ENCODE results near the gene MAGEA8.

MAGEA8 gene

GRCh38 chrX:149870840-149871239 is 10.1 kb upstream of the MAGEA8 start:
- H3K4me1 ChIP-seq (ENCODE audit: insufficient read depth, low read length) = no peaks in the 10 kb centered on the region
- no peak overlapping the region for H3K4me3 ChIP-seq (ENCODE audit: low read depth in 1 of 2, low read length in 2 of 2)
- no peaks in the 10 kb centered on the region for H3K36me3 ChIP-seq (ENCODE audit: insufficient read depth, low read length)
- TF ChIP-seq EZH2 (IDR thresholded peaks at IDR 0.05; ENCODE audit: borderline replicate concordance, low read depth, low read length, severe bottlenecking) (no peak), CTCF (IDR thresholded peaks at IDR 0.05; ENCODE audit: borderline replicate concordance, extremely low read depth, low read length, poor library complexity, severe bottlenecking) (no peak)
- H4K20me1 ChIP-seq (ENCODE audit: insufficient read depth, low read length) = no peaks in the 10 kb centered on the region
- DNase-seq = no peak
- H3K9me3 ChIP-seq (ENCODE audit: insufficient read depth, low read length, severe bottlenecking) = no peaks in the 10 kb centered on the region
- no peaks in the 10 kb centered on the region for H3K79me2 ChIP-seq (ENCODE audit: insufficient read depth, low read length)
- H3K9ac ChIP-seq (ENCODE audit: low read depth, low read length) = no peak overlapping the region
- no peak overlapping the region for H2AFZ ChIP-seq (ENCODE audit: low read depth, low read length)
- H3K4me2 ChIP-seq (ENCODE audit: insufficient read depth, low read length) = no peak overlapping the region
- no peak overlapping the region for H3K27ac ChIP-seq (ENCODE audit: low read length)
- H3K27me3 ChIP-seq (ENCODE audit: insufficient read depth, low read length, poor library complexity) = no peaks in the 10 kb centered on the region
- no peak for ATAC-seq (ENCODE audit: insufficient read depth, low read depth)

GRCh38 chrX:149871433-149871832 is 9.6 kb upstream of the MAGEA8 start:
- Histone ChIP-seq H3K27ac (ENCODE audit: low read length) (no peak overlapping the region), H3K4me1 (ENCODE audit: insufficient read depth, low read length) (no peaks in the 10 kb centered on the region), H2AFZ (ENCODE audit: low read depth, low read length) (no peak overlapping the region), H3K9ac (ENCODE audit: low read depth, low read length) (no peak overlapping the region), H4K20me1 (ENCODE audit: insufficient read depth, low read length) (no peaks in the 10 kb centered on the region), H3K9me3 (ENCODE audit: insufficient read depth, low read length, severe bottlenecking) (no peaks in the 10 kb centered on the region), H3K27me3 (ENCODE audit: insufficient read depth, low read length, poor library complexity) (no peaks in the 10 kb centered on the region), H3K4me3 (ENCODE audit: low read depth in 1 of 2, low read length in 2 of 2) (no peak overlapping the region), H3K4me2 (ENCODE audit: insufficient read depth, low read length) (no peak overlapping the region), H3K79me2 (ENCODE audit: insufficient read depth, low read length) (no peaks in the 10 kb centered on the region), H3K36me3 (ENCODE audit: insufficient read depth, low read length) (no peaks in the 10 kb centered on the region)
- DNase-seq = no peak
- ATAC-seq (ENCODE audit: insufficient read depth, low read depth) = no peak
- no peak for TF ChIP-seq EZH2 (IDR thresholded peaks at IDR 0.05; ENCODE audit: borderline replicate concordance, low read depth, low read length, severe bottlenecking)
- TF ChIP-seq CTCF (IDR thresholded peaks at IDR 0.05; ENCODE audit: borderline replicate concordance, extremely low read depth, low read length, poor library complexity, severe bottlenecking) = no peak

GRCh38 chrX:149871940-149872339 is 9.0 kb upstream of the MAGEA8 start:
- H3K4me2 ChIP-seq (ENCODE audit: insufficient read depth, low read length) = no peak overlapping the region
- TF ChIP-seq CTCF (IDR thresholded peaks at IDR 0.05; ENCODE audit: borderline replicate concordance, extremely low read depth, low read length, poor library complexity, severe bottlenecking) (peak; percentile 65), EZH2 (IDR thresholded peaks at IDR 0.05; ENCODE audit: borderline replicate concordance, low read depth, low read length, severe bottlenecking) (no peak)
- H3K9ac ChIP-seq (ENCODE audit: low read depth, low read length) = no peak overlapping the region
- no peak overlapping the region for H2AFZ ChIP-seq (ENCODE audit: low read depth, low read length)
- no peaks in the 10 kb centered on the region for H3K27me3 ChIP-seq (ENCODE audit: insufficient read depth, low read length, poor library complexity)
- H4K20me1 ChIP-seq (ENCODE audit: insufficient read depth, low read length) = no peaks in the 10 kb centered on the region
- no peak overlapping the region for H3K27ac ChIP-seq (ENCODE audit: low read length)
- no peaks in the 10 kb centered on the region for H3K9me3 ChIP-seq (ENCODE audit: insufficient read depth, low read length, severe bottlenecking)
- peak; percentile 94 for ATAC-seq (ENCODE audit: insufficient read depth, low read depth)
- peak; percentile 62 for DNase-seq
- no peaks in the 10 kb centered on the region for H3K36me3 ChIP-seq (ENCODE audit: insufficient read depth, low read length)
- no peaks in the 10 kb centered on the region for H3K4me1 ChIP-seq (ENCODE audit: insufficient read depth, low read length)
- H3K4me3 ChIP-seq (ENCODE audit: low read depth in 1 of 2, low read length in 2 of 2) = no peak overlapping the region
- H3K79me2 ChIP-seq (ENCODE audit: insufficient read depth, low read length) = no peaks in the 10 kb centered on the region

GRCh38 chrX:149877157-149877556 is 3.8 kb upstream of the MAGEA8 start:
- H3K4me1 ChIP-seq (ENCODE audit: insufficient read depth, low read length) = no peaks in the 10 kb centered on the region
- H2AFZ ChIP-seq (ENCODE audit: low read depth, low read length) = no peak overlapping the region
- H3K27ac ChIP-seq (ENCODE audit: low read length) = no peak overlapping the region
- H3K4me3 ChIP-seq (ENCODE audit: low read depth in 1 of 2, low read length in 2 of 2) = no peak overlapping the region
- H3K9ac ChIP-seq (ENCODE audit: low read depth, low read length) = no peak overlapping the region
- DNase-seq = no peak
- ATAC-seq (ENCODE audit: insufficient read depth, low read depth) = no peak
- no peaks in the 10 kb centered on the region for H3K27me3 ChIP-seq (ENCODE audit: insufficient read depth, low read length, poor library complexity)
- H3K36me3 ChIP-seq (ENCODE audit: insufficient read depth, low read length) = no peaks in the 10 kb centered on the region
- TF ChIP-seq CTCF (IDR thresholded peaks at IDR 0.05; ENCODE audit: borderline replicate concordance, extremely low read depth, low read length, poor library complexity, severe bottlenecking) (no peak), EZH2 (IDR thresholded peaks at IDR 0.05; ENCODE audit: borderline replicate concordance, low read depth, low read length, severe bottlenecking) (no peak)
- H3K4me2 ChIP-seq (ENCODE audit: insufficient read depth, low read length) = no peak overlapping the region
- no peaks in the 10 kb centered on the region for H3K9me3 ChIP-seq (ENCODE audit: insufficient read depth, low read length, severe bottlenecking)
- no peaks in the 10 kb centered on the region for H4K20me1 ChIP-seq (ENCODE audit: insufficient read depth, low read length)
- no peaks in the 10 kb centered on the region for H3K79me2 ChIP-seq (ENCODE audit: insufficient read depth, low read length)

All from DND-41 (cell line).